H54 (cell line): ENCODE measurements around the gene ENOSF1.
"Not testable (repeated sequence)": the region's sequence is repeated elsewhere in the genome, so short reads cannot be mapped to it uniquely, and the experiment has no call there.

Experiments
- DNase-seq: peaks from one replicate; pipeline ENCODE4 v3.0.0; 2011; ENCODE audit warnings: low spot score, mixed read lengths; ENCODE audit not compliant: insufficient read length
- FAIRE-seq: peaks from 3 replicates; lab custom pipeline; 2011; peaks lifted over from hg19 to GRCh38; lab: Jason Lieb, UNC
- POLR2A ChIP-seq: IDR thresholded peaks from 2 replicates; pipeline ENCODE4 v1.6.1; 2011; ENCODE audit warnings: low read depth, mild to moderate bottlenecking, low read length

Gene ENOSF1, protein sequence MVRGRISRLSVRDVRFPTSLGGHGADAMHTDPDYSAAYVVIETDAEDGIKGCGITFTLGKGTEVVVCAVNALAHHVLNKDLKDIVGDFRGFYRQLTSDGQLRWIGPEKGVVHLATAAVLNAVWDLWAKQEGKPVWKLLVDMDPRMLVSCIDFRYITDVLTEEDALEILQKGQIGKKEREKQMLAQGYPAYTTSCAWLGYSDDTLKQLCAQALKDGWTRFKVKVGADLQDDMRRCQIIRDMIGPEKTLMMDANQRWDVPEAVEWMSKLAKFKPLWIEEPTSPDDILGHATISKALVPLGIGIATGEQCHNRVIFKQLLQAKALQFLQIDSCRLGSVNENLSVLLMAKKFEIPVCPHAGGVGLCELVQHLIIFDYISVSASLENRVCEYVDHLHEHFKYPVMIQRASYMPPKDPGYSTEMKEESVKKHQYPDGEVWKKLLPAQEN

GRCh38 chr18:712401-713134 lies at the start of gene ENOSF1:
ENOSF1 (minus strand) TSS chr18:712630; CDS start chr18:712587, 43 bp downstream.
- DNase-seq (peak; percentile 88), FAIRE-seq (no peak)
- 0 out of 2 replicates have a peak, but pooled peaks have one; percentile 37 for TF ChIP-seq POLR2A

GRCh38 chr18:759864-760263 lies 47.4 kb upstream of the ENOSF1 start:
- not testable (repeated sequence) for DNase-seq, FAIRE-seq

GRCh38 chr18:755506-755905 lies 43.1 kb upstream of the ENOSF1 start:
- FAIRE-seq (no peak), DNase-seq (no peak)
- no peak for TF ChIP-seq POLR2A

- no peak for TF ChIP-seq POLR2A
- FAIRE-seq (no peak), DNase-seq (no peak)
These were observed 42.2 kb upstream of the ENOSF1 start for GRCh38 chr18:754656-755055.

DNA sequence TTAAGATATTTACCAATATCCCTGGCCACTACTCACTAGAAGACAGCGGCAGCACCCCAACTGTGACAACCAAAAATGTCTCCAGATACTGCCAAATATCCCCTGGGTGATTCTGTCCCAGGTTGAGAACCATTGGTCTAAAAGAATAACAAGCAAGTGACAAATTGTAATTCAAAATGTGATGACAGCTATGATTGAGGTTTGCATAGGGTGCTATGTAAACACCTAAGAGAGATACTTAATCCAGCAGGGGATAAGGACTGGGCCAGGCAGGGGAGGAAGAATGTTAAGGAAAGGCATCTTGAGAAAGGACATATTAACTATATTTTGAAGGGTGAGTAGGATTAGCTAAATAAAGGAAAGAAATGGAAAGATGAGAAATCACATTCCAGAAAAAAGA lies 38.0 kb upstream of the ENOSF1 start:
- DNase-seq: no peak
- no peak for FAIRE-seq
- TF ChIP-seq POLR2A: no peak

GRCh38 chr18:744832-745597 lies 32.6 kb upstream of the ENOSF1 start:
- no peak for TF ChIP-seq POLR2A
- DNase-seq (no peak), FAIRE-seq (no peak)

DNA sequence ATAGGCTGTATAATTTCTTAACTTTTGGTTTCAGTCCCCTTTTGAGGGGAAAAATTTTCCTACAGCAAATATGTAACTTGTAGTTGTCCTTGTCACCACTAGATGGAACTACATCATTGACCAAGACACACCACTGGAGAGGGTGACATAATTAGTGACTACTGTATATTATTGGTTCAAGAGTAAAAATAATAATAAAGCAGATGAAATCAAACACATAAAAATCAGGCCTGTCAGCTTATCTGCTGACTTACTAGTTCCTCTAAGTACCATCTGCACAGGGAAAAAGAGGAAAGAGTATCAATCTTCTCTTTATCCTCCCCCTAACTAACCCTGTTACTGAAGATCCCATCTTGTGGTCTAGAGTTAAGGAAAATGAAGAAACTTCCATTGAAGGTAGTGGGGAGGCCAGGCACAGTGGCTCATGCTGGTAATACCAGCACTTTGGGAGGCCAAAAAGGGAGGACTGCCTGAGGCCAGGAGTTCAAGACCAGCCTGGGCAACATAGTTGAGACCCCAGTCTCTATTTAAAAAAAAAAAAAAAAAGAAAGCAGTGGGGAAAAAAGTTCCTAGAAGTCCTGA lies 29.6 kb upstream of the ENOSF1 start:
- FAIRE-seq (peak; percentile 88), DNase-seq (peak; percentile 10)
- no peak for TF ChIP-seq POLR2A

GRCh38 chr18:732371-732770 lies 19.9 kb upstream of the ENOSF1 start:
- no peak for TF ChIP-seq POLR2A
- FAIRE-seq: no peak
- DNase-seq: no peak

- FAIRE-seq (peak; percentile 11), DNase-seq (no peak)
- no peak for TF ChIP-seq POLR2A
These were observed 18.8 kb upstream of the ENOSF1 start for GRCh38 chr18:731185-731584.

GRCh38 chr18:730692-731091 lies 18.3 kb upstream of the ENOSF1 start:
- no peak for FAIRE-seq
- DNase-seq: no peak

GRCh38 chr18:730120-730519 lies 17.7 kb upstream of the ENOSF1 start:
- not testable (repeated sequence) for DNase-seq, FAIRE-seq

More at GRCh38 chr18:730692-731091, 18.3 kb upstream of the ENOSF1 start:
- no peak for TF ChIP-seq POLR2A

GRCh38 chr18:725646-726045 lies 13.2 kb upstream of the ENOSF1 start:
- FAIRE-seq: no peak
- no peak for TF ChIP-seq POLR2A
- no peak for DNase-seq

DNA sequence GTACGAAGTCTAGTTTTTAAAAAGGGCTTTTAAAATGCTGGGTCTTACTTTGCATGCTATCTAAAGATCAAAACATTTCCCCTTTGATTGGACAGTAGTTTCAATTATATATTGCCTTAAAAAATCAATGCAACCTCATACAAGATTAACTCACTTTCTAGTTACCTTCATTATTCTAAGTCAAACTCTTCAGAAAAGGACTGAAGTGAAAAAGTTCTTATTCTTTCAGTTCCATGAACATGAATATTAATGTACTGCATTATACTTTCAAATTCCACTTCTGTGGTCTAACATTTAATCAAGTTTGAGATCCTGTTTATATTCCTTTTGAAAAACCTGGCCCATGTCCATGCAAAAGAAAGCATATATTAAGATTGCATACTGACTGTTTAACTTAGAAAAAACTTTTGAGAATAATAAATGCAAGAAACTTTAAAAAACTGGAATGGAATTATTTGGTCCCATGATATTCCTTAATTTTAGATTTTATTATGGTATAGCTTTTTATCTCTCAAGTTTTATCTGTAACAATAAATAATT lies 11.2 kb upstream of the ENOSF1 start:
- no peak for DNase-seq
- peak; percentile 52 for FAIRE-seq
- no peak for TF ChIP-seq POLR2A
